GM18502 (cell line): Measurements from ENCODE around the gene ZCCHC13.
A peak's percentile ranks its signal among the peaks of the same experiment; 100 is the strongest.
"Not testable (repeated sequence)": the region's sequence is repeated elsewhere in the genome, so short reads cannot be mapped to it uniquely, and the experiment has no call there.

ENCODE experiments used
- ATAC-seq: cut with Tn5 transposase; IDR thresholded peaks from one replicate; pipeline ENCODE4 v1.9.1; 2021; ENCODE audit warnings: mild to moderate bottlenecking; ENCODE audit not compliant: unreplicated experiment, poor library complexity

The ZCCHC13 gene

GRCh38 chrX:74319321-74319720 is 15.3 kb downstream of the ZCCHC13 start:
- not testable (repeated sequence) for ATAC-seq

DNA sequence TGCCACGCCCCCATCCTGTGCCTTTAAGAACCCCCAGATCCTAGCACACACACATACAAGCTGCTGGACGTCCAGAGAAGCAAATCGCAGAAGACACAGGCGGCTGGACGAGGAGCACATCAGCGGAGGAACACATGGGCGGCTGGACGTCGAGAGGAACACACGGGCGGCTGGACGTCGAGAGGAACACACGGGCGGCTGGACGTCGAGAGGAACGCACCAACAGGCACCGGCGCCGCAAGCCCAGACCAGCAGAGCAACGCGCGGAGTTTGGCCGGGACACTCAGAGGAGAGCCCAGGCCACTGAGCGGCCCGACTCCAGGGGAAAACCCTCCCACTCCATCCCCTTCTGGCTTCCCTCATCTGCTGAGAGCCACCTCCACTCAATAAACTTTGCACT is 17.2 kb downstream of the ZCCHC13 start:
- ATAC-seq: no peak

- ATAC-seq: no peak
Observed at GRCh38 chrX:74324131-74324530, 20.2 kb downstream of the ZCCHC13 start.

DNA sequence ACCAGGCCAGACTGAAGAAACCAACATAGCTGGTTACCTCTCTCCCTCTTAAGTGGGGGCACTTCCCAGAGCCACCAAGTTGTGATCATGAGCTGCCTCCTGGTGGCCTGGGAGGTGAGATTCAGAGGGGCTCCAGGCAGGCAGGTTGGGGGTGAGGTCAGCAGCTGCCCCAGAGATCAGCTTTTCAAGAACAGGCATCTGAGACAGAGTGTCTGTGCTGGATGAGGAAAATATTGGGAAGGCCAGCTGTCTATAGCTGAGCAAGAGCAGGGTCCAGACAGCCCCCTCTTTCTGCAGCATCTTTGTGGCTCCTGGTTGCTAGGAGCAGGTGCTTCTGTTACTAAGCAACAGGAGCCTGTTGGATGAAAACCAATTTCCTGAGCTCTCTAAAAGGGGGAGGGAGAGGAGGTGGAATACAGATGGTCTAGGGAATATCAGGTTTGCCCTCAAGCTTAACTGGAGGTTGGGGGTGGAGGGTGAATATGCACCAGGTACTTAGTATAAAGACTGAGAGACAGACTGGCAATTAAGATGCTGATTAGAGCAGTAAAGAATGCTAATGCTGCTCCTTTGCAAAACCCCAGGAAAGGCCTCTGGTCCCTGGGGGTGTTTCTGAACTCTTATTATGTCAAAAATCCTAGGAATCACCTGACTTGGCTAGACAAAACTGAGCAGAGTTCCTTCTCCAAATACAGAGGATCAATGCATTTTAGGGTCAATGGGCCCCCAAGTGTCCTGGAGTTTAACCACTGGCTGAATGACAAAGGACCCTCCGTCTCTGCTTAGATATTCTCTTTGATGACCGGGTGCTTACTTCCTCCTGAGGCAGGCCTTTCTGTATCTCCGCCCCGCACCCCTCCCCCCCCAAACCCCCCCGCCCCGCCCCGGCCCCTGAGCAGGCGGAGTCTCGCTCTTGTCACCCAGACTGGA is 21.4 kb downstream of the ZCCHC13 start:
- ATAC-seq: no peak

GRCh38 chrX:74338852-74339251 is 34.9 kb downstream of the ZCCHC13 start:
- no peak for ATAC-seq

DNA sequence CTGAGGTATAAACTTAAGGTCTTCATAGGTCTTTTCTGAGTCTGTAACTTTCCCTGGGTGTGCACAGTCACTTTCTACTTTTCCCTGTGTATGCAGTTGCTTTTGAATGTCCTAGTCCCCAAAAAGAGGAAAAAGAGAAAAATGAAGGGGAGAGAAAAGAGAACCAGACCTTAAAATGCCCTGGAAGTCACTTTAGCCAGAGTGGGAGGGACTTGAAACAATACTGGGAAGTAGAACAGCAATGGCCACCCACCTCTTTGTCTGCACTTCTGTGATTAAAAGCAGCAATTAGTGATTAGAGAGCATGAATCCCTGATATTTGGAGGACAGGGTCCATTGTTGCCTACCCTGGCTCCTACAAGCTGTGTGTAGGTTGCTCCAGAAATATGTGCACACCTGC is 36.1 kb downstream of the ZCCHC13 start:
- no peak for ATAC-seq

GRCh38 chrX:74342211-74342610 is 38.2 kb downstream of the ZCCHC13 start:
- ATAC-seq: not testable (repeated sequence)

- peak; percentile 88 for ATAC-seq
Observed at GRCh38 chrX:74343343-74344279, 39.6 kb downstream of the ZCCHC13 start.

DNA sequence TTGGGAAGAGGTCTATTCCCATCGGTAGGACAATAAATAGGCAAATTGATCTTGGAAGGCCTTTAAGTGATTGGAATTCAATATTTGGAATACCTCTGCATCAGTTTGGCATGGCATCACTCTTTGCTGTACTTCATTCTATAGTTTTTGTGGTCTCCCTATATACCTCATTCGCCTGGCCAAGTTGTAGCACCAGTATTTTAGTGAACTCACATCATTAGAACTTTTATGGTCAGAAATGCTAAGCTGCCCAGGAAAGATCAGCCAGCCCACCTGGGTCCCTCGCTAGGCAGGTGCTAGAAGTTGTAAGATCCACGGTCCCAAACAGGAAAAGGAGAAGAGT is 40.3 kb downstream of the ZCCHC13 start:
- ATAC-seq: peak; percentile 35

DNA sequence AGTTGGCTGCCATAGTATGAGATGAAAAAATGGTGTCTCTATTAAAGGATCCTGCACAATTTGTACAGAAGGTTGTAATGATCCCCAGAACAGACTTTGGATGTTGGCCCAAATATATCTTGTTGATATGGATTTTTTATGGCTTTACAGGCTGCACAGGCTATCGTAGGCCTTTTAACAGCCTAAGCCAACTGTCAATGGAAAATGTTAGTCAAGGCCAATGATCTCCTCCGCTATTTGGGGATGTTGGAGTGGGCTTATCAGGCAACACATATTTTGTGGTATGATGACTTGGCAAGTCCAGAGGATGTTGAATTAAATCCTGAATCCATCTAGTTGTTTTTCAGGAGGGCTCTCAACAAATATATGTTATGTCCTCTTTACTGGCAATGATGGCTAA is 42.1 kb downstream of the ZCCHC13 start:
- ATAC-seq: no peak

GRCh38 chrX:74349387-74349786 is 45.4 kb downstream of the ZCCHC13 start:
- ATAC-seq: no peak

DNA sequence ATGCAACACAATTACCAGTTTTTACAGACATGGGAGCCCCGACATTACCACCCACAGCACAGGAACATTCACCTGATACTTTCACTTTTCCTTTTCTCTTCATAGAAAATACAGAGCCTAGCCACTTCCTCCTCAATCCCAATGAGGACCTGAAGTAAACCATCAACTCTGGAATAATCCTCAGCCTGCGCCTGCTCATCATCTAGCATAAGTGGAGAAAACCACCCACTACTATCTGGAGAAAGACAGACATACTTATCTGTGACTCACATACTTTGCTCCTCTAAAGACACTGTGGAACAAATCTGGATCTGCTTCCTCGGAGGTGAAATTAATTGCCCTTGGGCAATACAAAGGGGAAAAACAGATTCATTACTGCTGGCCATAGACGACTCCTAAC is 47.8 kb downstream of the ZCCHC13 start:
- no peak for ATAC-seq

DNA sequence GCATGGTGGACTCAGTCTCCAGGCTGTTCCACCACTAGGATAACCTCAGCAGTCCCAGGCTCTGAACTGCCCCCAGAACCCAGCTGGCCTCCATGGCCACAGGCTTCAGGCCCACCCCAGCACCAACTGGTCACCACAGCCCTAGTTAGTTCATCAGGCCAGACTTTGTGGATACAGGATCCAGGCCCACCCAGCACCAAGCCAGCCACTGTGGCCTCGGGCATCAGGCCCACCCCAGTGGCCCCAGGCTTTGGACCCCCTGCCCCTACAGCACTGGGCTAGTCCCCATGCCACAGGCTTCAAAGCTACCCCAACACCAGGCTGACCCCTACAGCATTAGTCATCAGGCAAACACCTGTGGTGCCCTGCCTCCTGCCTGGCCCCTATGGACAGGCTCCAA is 50.0 kb downstream of the ZCCHC13 start:
- ATAC-seq: no peak
